H9 (cell line): ENCODE results near the gene GTF3C6. TPM values are rescaled to one million over a fixed set of nuclear protein-coding genes. Genes with fewer than 3 reads are reported as not detected.

Experiments used
- DNase-seq: peaks from one replicate; pipeline ENCODE4 v3.0.0-alpha.2; 2017
- H2AFZ ChIP-seq: one replicate; pipeline ENCODE4 v1.6.1; 2013; ENCODE audit warnings: mild to moderate bottlenecking, low read length, control low read depth, moderate library complexity
- H2AK5ac ChIP-seq: 2 replicates; pipeline ENCODE4 v1.6.1; 2013; ENCODE audit warnings: low read length, control low read depth, mixed read lengths; ENCODE audit not compliant: insufficient read length
- H2BK120ac ChIP-seq: one replicate; pipeline ENCODE4 v1.6.1; 2013; ENCODE audit warnings: low read depth, mild to moderate bottlenecking, low read length, control low read depth, inconsistent platforms; ENCODE audit not compliant: poor library complexity, severe bottlenecking
- H2BK12ac ChIP-seq: 2 replicates; pipeline ENCODE4 v1.6.1; 2013; ENCODE audit warnings: low read length, control low read depth, mixed read lengths, low read depth; ENCODE audit not compliant: insufficient read length
- H2BK15ac ChIP-seq: 2 replicates; pipeline ENCODE4 v1.6.1; 2013; ENCODE audit warnings: low read depth, low read length, control low read depth
- H2BK20ac ChIP-seq: one replicate; pipeline ENCODE4 v1.6.1; 2013; ENCODE audit warnings: low read depth, mild to moderate bottlenecking, low read length, control low read depth, inconsistent platforms; ENCODE audit not compliant: poor library complexity, severe bottlenecking
- H2BK5ac ChIP-seq: 2 replicates; pipeline ENCODE4 v1.6.1; 2013; ENCODE audit warnings: low read length, control low read depth, mixed read lengths; ENCODE audit not compliant: insufficient read length
- H3K14ac ChIP-seq: 2 replicates; pipeline ENCODE4 v1.6.1; 2013; ENCODE audit warnings: low read length, control low read depth; ENCODE audit not compliant: insufficient read depth
- H3K18ac ChIP-seq: 2 replicates; pipeline ENCODE4 v1.6.1; 2013; ENCODE audit warnings: low read depth, mild to moderate bottlenecking, mixed read lengths, low read length, control low read depth; ENCODE audit not compliant: insufficient read length
- H3K23ac ChIP-seq: 2 replicates; pipeline ENCODE4 v1.6.1; 2013; ENCODE audit warnings: low read length, control low read depth, mixed read lengths, low read depth; ENCODE audit not compliant: insufficient read length
- H3K23me2 ChIP-seq: 2 replicates; pipeline ENCODE4 v1.6.1; 2013; ENCODE audit warnings: low read depth, mild to moderate bottlenecking, mixed read lengths, low read length, control low read depth; ENCODE audit not compliant: insufficient read length, poor library complexity, severe bottlenecking
- H3K27ac ChIP-seq: 2 replicates; pipeline ENCODE4 v1.5.1; 2013; ENCODE audit warnings: low read length, control low read depth, mixed read lengths, low read depth; ENCODE audit not compliant: insufficient read length
- H3K27me3 ChIP-seq: 2 replicates; pipeline ENCODE4 v1.6.1; 2013; ENCODE audit warnings: low read length, control low read depth, inconsistent platforms; ENCODE audit not compliant: insufficient read depth
- H3K4ac ChIP-seq: 2 replicates; pipeline ENCODE4 v1.6.1; 2013; ENCODE audit warnings: low read depth, mild to moderate bottlenecking, control low read depth, inconsistent platforms, low read length, moderate library complexity
- H3K4me1 ChIP-seq: 2 replicates; pipeline ENCODE4 v1.6.1; 2013; ENCODE audit warnings: low read length, control low read depth, inconsistent platforms; ENCODE audit not compliant: insufficient read depth
- H3K4me2 ChIP-seq: 2 replicates; pipeline ENCODE4 v1.6.1; 2013; ENCODE audit warnings: low read length, control low read depth, mixed read lengths; ENCODE audit not compliant: insufficient read length, insufficient read depth
- H3K56ac ChIP-seq: 2 replicates; pipeline ENCODE4 v1.6.1; 2013; ENCODE audit warnings: low read depth, mild to moderate bottlenecking, mixed read lengths, low read length, control low read depth; ENCODE audit not compliant: insufficient read length
- H3K79me1 ChIP-seq: 2 replicates; pipeline ENCODE4 v1.6.1; 2013; ENCODE audit warnings: low read depth, mild to moderate bottlenecking, moderate library complexity, low read length, control low read depth, inconsistent platforms; ENCODE audit not compliant: insufficient read depth, poor library complexity, severe bottlenecking
- H3K79me2 ChIP-seq: 2 replicates; pipeline ENCODE4 v1.6.1; 2013; ENCODE audit warnings: low read length, control low read depth, inconsistent platforms; ENCODE audit not compliant: insufficient read depth
- H3K9ac ChIP-seq: 2 replicates; pipeline ENCODE4 v1.6.1; 2013; ENCODE audit warnings: low read length, control low read depth, mixed read lengths; ENCODE audit not compliant: insufficient read length; ENCODE audit errors: extremely low read depth
- H3K9me3 ChIP-seq: one replicate; pipeline ENCODE4 v1.6.1; 2013; ENCODE audit warnings: low read depth, low read length, inconsistent platforms; ENCODE audit not compliant: control insufficient read depth
- H3T11ph ChIP-seq: one replicate; pipeline ENCODE4 v1.6.1; 2013; ENCODE audit warnings: mild to moderate bottlenecking, low read length, control low read depth, inconsistent platforms
- H4K20me1 ChIP-seq: one replicate; pipeline ENCODE4 v1.6.1; 2013; ENCODE audit not compliant: control insufficient read depth, insufficient read length, insufficient read depth
- H4K5ac ChIP-seq: 2 replicates; pipeline ENCODE4 v1.6.1; 2013; ENCODE audit warnings: low read depth, mild to moderate bottlenecking, mixed read lengths, low read length, control low read depth; ENCODE audit not compliant: insufficient read length
- H4K8ac ChIP-seq: replicated peaks from 2 replicates; pipeline ENCODE4 v1.6.1; 2013; ENCODE audit warnings: low read length, control low read depth, mixed read lengths, low read depth; ENCODE audit not compliant: insufficient read length
- H4K91ac ChIP-seq: 2 replicates; pipeline ENCODE4 v1.6.1; 2013; ENCODE audit warnings: low read depth, mild to moderate bottlenecking, moderate library complexity, mixed read lengths, low read length, control low read depth; ENCODE audit not compliant: insufficient read length
- H3K27ac Mint-ChIP-seq, 3 experiments: 2 replicates in 2 of 3; 3 replicates in 1 of 3; pipeline ENCODE4 v1.8.0; 2020 to 2021; ENCODE audit warnings: mixed read lengths in 3 of 3, mild to moderate bottlenecking in 1 of 3, moderate library complexity in 1 of 3
- H3K27me3 Mint-ChIP-seq: 2 replicates; pipeline ENCODE4 v1.8.0; 2021; ENCODE audit warnings: low read depth, mild to moderate bottlenecking, moderate library complexity, mixed read lengths
- H3K36me3 Mint-ChIP-seq, 3 experiments: 2 replicates in 2 of 3; 3 replicates in 1 of 3; pipeline ENCODE4 v1.8.0; 2020 to 2021; ENCODE audit warnings: low read depth in 3 of 3, mixed read lengths in 3 of 3; ENCODE audit not compliant: insufficient read depth in 1 of 3
- H3K4me1 Mint-ChIP-seq, 2 experiments: 2 replicates each; pipeline ENCODE4 v1.8.0; 2020; ENCODE audit warnings: mixed read lengths in 2 of 2
- H3K4me3 Mint-ChIP-seq, 2 experiments: 2 replicates in 1 of 2; 3 replicates in 1 of 2; pipeline ENCODE4 v1.8.0; 2020 to 2021; ENCODE audit warnings: mild to moderate bottlenecking in 2 of 2, mixed read lengths in 2 of 2, moderate library complexity in 1 of 2
- H3K9me3 Mint-ChIP-seq, 2 experiments: 2 replicates in 1 of 2; 3 replicates in 1 of 2; pipeline ENCODE4 v1.8.0; 2020; ENCODE audit warnings: mild to moderate bottlenecking in 2 of 2, mixed read lengths in 2 of 2, moderate library complexity in 1 of 2
- CTCF ChIP-seq: fragments of 200-600 bp; sonication (generic); conservative IDR thresholded peaks from 3 replicates; pipeline ENCODE4 v1.8.0; 2021; ENCODE audit warnings: antibody characterized with exemption, mild to moderate bottlenecking
- WGBS: extraction: QIAGEN DNeasy Blood & Tissue Kit; methylation state at CpG from one replicate; pipeline ENCODE4 v1.1.7; 2013; ENCODE audit warnings: missing lambda C conversion rate, low lambda C conversion rate, mixed read lengths; ENCODE audit not compliant: insufficient read length; ENCODE audit errors: extremely low coverage; 5-methylcytosine and 5-hydroxymethylcytosine counted together
- total RNA-seq: library from RNA; stranded (reverse); gene quantifications from 2 replicates; pipeline ENCODE4 v1.2.1, GENCODE V29; 2021

Gene GTF3C6
- total RNA-seq, 1 experiment from 2014 or later = 106 TPM

DNA sequence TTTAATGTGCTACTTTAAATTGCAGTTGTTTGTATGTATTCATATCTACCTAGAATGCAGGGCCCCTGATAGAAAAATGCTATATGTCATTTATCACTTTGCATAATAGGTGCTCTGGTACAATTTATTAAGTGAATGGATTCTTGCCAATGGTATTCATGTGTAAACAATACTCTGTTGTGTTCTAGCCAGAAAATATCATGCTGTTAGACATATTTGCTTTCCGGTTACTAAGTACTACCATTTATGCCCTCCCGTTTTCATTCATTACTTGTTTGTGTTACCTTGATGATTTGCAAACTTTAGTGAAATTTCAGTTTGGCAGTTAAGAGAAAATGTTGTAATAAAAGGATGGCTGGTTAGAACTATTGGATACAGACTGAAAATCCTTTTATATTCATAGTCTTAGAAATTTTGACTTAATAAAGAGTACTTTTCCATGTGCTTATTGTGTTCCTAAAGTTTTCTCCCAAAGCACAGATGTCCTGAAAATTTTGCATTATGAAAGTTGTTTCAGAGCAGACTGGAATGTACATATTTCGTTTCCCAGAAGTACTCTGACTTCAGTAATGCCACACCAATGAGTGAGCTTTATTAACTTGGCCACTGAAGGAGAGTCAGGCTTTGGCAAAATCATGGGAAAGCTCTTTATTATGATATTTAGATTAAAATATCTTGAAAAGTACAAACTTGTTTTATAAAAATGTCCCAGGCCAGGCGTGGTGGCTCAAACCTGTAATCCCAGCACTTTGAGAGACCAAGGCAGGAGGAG, 54.8 kb downstream of the GTF3C6 start:
- no peak overlapping the region for H2BK20ac ChIP-seq
- H2BK12ac ChIP-seq = no peak overlapping the region
- Mint-ChIP-seq H3K4me1 (peaks cover 0 to 5% of the 10 kb centered on the region in 2 experiments; a peak in 2 of 4 replicates), H3K27ac (no peak overlapping the region), H3K36me3 (peaks cover 54 to 87% (median 78%) of the 10 kb centered on the region in 3 experiments), H3K9me3 (peaks cover 17 to 23% of the 10 kb centered on the region in 2 experiments), H3K27me3 (no peaks in the 10 kb centered on the region), H3K4me3 (no peak overlapping the region)
- no peak overlapping the region for H3K4ac ChIP-seq
- no peak overlapping the region for H3K27ac ChIP-seq
- no peak overlapping the region for H4K91ac ChIP-seq
- H3K27me3 ChIP-seq = no peaks in the 10 kb centered on the region
- H3K14ac ChIP-seq = no peak overlapping the region
- no peaks in the 10 kb centered on the region for H3K23me2 ChIP-seq
- H3K79me1 ChIP-seq = no peaks in the 10 kb centered on the region
- no peak overlapping the region for H3K56ac ChIP-seq
- DNase-seq = no peak
- H2AK5ac ChIP-seq = no peak overlapping the region
- H3K9me3 ChIP-seq = peaks cover 7% of the 10 kb centered on the region
- no peak overlapping the region for H3K23ac ChIP-seq
- H3K4me2 ChIP-seq = no peak overlapping the region
- H3K9ac ChIP-seq = no peak overlapping the region
- H4K5ac ChIP-seq = no peak overlapping the region
- no peak overlapping the region for H2BK5ac ChIP-seq
- H4K20me1 ChIP-seq = no peaks in the 10 kb centered on the region
- H3K4me1 ChIP-seq = no peaks in the 10 kb centered on the region
- no peaks in the 10 kb centered on the region for H3K79me2 ChIP-seq
- no peak overlapping the region for H3K18ac ChIP-seq
- H2BK120ac ChIP-seq = no peak overlapping the region
- TF ChIP-seq CTCF = no peak
- H2BK15ac ChIP-seq = no peak overlapping the region
- no CpG with 5 or more reads among the region's 4 CpGs for WGBS
- no peak overlapping the region for H4K8ac ChIP-seq
- no peak overlapping the region for H2AFZ ChIP-seq
- no peak overlapping the region for H3T11ph ChIP-seq
